DND-41 (cell line): ENCODE data around the gene MCUB.

Experiments used
- ATAC-seq: fragments of 200-7000 bp; cut with Tn5 transposase; 3 replicates; pipeline ENCODE4 v1.9.1; 2021; ENCODE audit warnings: low read depth; ENCODE audit not compliant: insufficient read depth
- DNase-seq: peaks from one replicate; pipeline ENCODE4 v3.0.0-alpha.2; 2020
- H2AFZ ChIP-seq: 2 replicates; pipeline ENCODE4 v1.6.0; 2012; ENCODE audit warnings: low read depth, low read length
- H3K27ac ChIP-seq: 2 replicates; pipeline ENCODE4 v1.5.1; 2012; ENCODE audit warnings: low read length, inconsistent platforms
- H3K27me3 ChIP-seq: fragments of 200-600 bp; sonication (generic); 2 replicates; pipeline ENCODE4 v1.6.0; 2012; ENCODE audit warnings: low read length, mild to moderate bottlenecking, inconsistent platforms; ENCODE audit not compliant: insufficient read depth, poor library complexity
- H3K36me3 ChIP-seq: 2 replicates; pipeline ENCODE4 v1.5.1; 2012; ENCODE audit warnings: low read length, inconsistent platforms; ENCODE audit not compliant: insufficient read depth
- H3K4me1 ChIP-seq: 2 replicates; pipeline ENCODE4 v1.5.1; 2012; ENCODE audit warnings: mild to moderate bottlenecking, low read length; ENCODE audit not compliant: insufficient read depth
- H3K4me2 ChIP-seq: 2 replicates; pipeline ENCODE4 v1.6.0; 2012; ENCODE audit warnings: mild to moderate bottlenecking, moderate library complexity, low read length, inconsistent platforms; ENCODE audit not compliant: insufficient read depth
- H3K4me3 ChIP-seq, 2 experiments: fragments of 200-600 bp in 1 of 2; shearing (Covaris generic) in 1 of 2; 2 replicates each; pipeline ENCODE4 v1.5.1; 2012 to 2016; ENCODE audit warnings: inconsistent platforms in 2 of 2, low read length in 2 of 2, mild to moderate bottlenecking in 2 of 2, low read depth in 1 of 2, moderate library complexity in 1 of 2
- H3K79me2 ChIP-seq: 2 replicates; pipeline ENCODE4 v1.6.0; 2012; ENCODE audit warnings: low read length, inconsistent platforms; ENCODE audit not compliant: insufficient read depth
- H3K9ac ChIP-seq: 2 replicates; pipeline ENCODE4 v1.6.0; 2012; ENCODE audit warnings: low read depth, mild to moderate bottlenecking, inconsistent platforms, low read length, moderate library complexity
- H3K9me3 ChIP-seq: 2 replicates; pipeline ENCODE4 v1.5.1; 2012; ENCODE audit warnings: low read length, moderate library complexity, mild to moderate bottlenecking, inconsistent platforms; ENCODE audit not compliant: insufficient read depth, severe bottlenecking
- H4K20me1 ChIP-seq: 2 replicates; pipeline ENCODE4 v1.6.0; 2012; ENCODE audit warnings: low read length; ENCODE audit not compliant: insufficient read depth
- EZH2 ChIP-seq: IDR thresholded peaks from 3 replicates; pipeline ENCODE4 v1.6.1; 2012; ENCODE audit warnings: borderline replicate concordance, low read depth, mild to moderate bottlenecking, moderate library complexity, low read length, inconsistent platforms; ENCODE audit not compliant: severe bottlenecking
- TF ChIP-seq, protein P1 (sequence below): IDR thresholded peaks from 2 replicates; pipeline ENCODE4 v1.5.1; 2012; ENCODE audit warnings: borderline replicate concordance, low read length, moderate library complexity, mild to moderate bottlenecking; ENCODE audit not compliant: poor library complexity, severe bottlenecking; ENCODE audit errors: extremely low read depth

Gene MCUB

DNA sequence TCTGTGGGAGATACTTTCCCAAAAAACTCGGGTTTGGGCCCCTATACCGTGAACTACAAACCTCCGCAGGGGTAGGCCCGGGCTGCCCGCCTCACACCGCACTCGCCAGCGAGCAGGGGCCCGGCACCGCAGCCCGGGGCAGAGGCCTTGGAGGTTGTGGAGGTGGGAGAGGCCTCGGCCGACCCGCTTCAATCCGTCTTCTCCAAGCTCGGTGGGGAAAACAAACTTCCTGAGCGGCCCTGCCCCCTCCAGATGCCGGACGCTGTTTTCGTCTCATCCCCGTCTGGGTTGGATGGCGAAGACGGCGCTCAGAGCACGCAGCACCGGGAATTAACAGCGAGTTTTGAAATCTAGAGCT, 442 bp upstream of the MCUB start:
- H3K79me2 ChIP-seq, result peaks cover 56% of the 10 kb centered on the region
- TF ChIP-seq, protein P1, sequence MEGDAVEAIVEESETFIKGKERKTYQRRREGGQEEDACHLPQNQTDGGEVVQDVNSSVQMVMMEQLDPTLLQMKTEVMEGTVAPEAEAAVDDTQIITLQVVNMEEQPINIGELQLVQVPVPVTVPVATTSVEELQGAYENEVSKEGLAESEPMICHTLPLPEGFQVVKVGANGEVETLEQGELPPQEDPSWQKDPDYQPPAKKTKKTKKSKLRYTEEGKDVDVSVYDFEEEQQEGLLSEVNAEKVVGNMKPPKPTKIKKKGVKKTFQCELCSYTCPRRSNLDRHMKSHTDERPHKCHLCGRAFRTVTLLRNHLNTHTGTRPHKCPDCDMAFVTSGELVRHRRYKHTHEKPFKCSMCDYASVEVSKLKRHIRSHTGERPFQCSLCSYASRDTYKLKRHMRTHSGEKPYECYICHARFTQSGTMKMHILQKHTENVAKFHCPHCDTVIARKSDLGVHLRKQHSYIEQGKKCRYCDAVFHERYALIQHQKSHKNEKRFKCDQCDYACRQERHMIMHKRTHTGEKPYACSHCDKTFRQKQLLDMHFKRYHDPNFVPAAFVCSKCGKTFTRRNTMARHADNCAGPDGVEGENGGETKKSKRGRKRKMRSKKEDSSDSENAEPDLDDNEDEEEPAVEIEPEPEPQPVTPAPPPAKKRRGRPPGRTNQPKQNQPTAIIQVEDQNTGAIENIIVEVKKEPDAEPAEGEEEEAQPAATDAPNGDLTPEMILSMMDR, result no peak
- TF ChIP-seq EZH2, result no peak
- no peaks in the 10 kb centered on the region for H3K27me3 ChIP-seq

DNA sequence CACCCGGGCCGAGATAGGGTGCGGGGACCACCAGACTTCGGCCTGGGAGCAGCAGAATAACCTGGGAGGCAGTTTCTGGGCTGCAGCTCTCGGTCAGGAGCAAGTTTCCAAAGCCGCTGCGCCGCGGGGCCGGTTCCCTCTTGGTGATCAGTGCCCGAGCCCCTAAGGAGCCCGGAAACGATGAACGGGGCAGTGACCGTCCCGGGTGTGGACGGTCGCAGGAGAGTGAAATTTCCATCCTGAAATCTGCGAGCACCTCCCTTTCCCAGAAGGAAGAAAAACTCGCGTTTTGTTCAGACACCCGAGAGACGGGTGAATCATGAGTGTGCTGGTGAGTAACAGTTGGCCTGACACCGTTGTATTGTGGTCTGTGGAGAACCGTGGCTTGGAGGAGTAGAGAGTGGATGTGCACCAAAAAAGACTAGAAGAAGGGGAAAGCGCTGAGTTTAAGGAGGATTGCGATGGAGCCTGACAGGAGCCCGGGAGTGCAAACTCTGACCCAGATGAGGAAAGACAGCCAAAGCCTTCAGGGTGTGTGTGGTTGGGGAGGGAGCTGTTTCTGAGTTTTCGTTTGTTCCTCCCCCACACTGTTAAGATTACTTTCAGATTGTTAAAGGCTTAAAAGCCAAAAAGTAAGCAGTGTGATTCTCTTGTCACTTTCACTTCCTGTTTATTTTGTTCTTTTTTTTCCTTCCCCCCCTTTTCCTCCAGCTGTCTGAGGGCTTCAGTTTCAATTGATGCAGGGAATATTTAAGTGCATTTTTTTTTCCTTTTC, 828 bp downstream of the MCUB start:
- peak overlapping the region; percentile 67 for H3K4me2 ChIP-seq
- peak; percentile 53 for ATAC-seq
- H3K36me3 ChIP-seq, result no peaks in the 10 kb centered on the region
- H3K27me3 ChIP-seq, result no peaks in the 10 kb centered on the region
- H3K9ac ChIP-seq, result peak overlapping the region; percentile 96
- H3K4me1 ChIP-seq, result peaks cover 37% of the 10 kb centered on the region
- H3K27ac ChIP-seq, result peak overlapping the region; percentile 84
- H3K9me3 ChIP-seq, result peaks cover 3% of the 10 kb centered on the region
- TF ChIP-seq, protein P1, result no peak
- no peak for TF ChIP-seq EZH2
- H3K79me2 ChIP-seq, result peaks cover 69% of the 10 kb centered on the region
- peak; percentile 68 for DNase-seq
- peak overlapping the region; percentile 93 for H2AFZ ChIP-seq
- H4K20me1 ChIP-seq, result peaks cover 7% of the 10 kb centered on the region; the same call in 1 of the 2 replicates
- H3K4me3 ChIP-seq, result peak overlapping the region; percentile 64 to 92

More for the DNA sequence above, 442 bp upstream of the MCUB start:
- Histone ChIP-seq H3K4me3 (peak overlapping the region; percentile 58 to 64), H4K20me1 (peaks cover 7% of the 10 kb centered on the region; the same call in 1 of the 2 replicates), H3K27ac (peak overlapping the region; percentile 91), H3K9me3 (peaks cover 3% of the 10 kb centered on the region), H3K4me1 (peaks cover 37% of the 10 kb centered on the region), H3K9ac (peak overlapping the region; percentile 96), H2AFZ (peak overlapping the region; percentile 93), H3K4me2 (peak overlapping the region; percentile 67), H3K36me3 (no peaks in the 10 kb centered on the region)
- peak; percentile 29 for ATAC-seq
- no peak for DNase-seq

DNA sequence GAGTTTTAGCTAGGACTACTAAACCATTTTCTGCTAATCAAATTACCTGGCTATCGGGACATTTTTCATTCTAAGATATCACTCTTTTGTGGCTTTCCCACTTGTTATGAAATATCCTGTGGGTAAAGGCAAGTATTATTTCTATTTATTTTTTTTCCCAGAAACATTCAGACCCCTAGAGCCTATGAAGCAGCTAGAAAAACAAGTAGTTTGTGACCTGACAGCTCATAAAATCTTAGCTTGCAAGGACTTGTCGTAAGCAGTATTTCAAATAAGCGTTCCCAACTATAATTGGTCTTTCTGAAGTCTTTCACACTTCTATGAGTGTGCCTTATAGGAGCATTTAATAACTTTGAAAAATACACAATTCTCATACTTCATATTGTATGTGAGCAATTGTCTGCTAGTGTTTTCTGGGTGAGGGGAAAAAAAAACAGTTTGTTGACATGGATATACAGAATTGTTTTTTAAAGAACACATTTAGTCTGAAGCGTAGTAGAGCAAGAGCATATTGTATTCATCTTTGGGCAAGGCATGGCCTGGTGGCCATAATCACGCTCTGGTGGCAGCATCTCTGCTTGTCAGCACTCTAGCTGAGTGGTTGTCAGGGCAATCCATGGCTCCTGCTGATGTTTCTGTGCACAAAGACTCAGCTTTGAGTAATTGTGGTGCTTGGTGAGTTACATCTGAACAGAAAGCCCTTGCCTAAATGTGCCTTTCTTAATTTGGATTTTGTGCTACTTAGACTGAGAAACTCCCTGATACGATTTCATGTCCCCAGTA, 2.6 kb downstream of the MCUB start:
- H3K9me3 ChIP-seq, result peaks cover 3% of the 10 kb centered on the region

More for the DNA sequence above, 2.6 kb downstream of the MCUB start:
- Histone ChIP-seq H3K4me1 (peaks cover 37% of the 10 kb centered on the region), H3K27ac (peak overlapping the region; percentile 32; the same call in 1 of the 2 replicates), H3K79me2 (peaks cover 80% of the 10 kb centered on the region), H4K20me1 (peaks cover 7% of the 10 kb centered on the region; the same call in 1 of the 2 replicates), H2AFZ (no peak overlapping the region), H3K4me3 (peak overlapping the region in 1 of 2 experiments; percentile 64; a peak in 1 of 4 replicates), H3K36me3 (no peaks in the 10 kb centered on the region), H3K27me3 (no peaks in the 10 kb centered on the region), H3K4me2 (peak overlapping the region; percentile 67), H3K9ac (peak overlapping the region; percentile 17; the same call in 1 of the 2 replicates)
- DNase-seq (no peak), ATAC-seq (no peak)
- no peak for TF ChIP-seq EZH2
- TF ChIP-seq, protein P1, result no peak
